Liver (tissue), 9 donors: ENCODE measurements around the gene NFIB. TPM values are rescaled to one million over a fixed set of nuclear protein-coding genes. Genes with fewer than 3 reads are reported as not detected.

Experiments
- DNase-seq: peaks from one replicate; pipeline ENCODE4 v3.0.0-alpha.2; 2017; ENCODE audit warnings: low spot score
- H3K27ac ChIP-seq, 2 donors: one replicate each; pipeline ENCODE4 v1.7.0; 2013; ENCODE audit warnings: inconsistent platforms in 2 of 2, low read length in 2 of 2, control low read depth in 1 of 2, low read depth in 1 of 2, mild to moderate bottlenecking in 1 of 2
- H3K27me3 ChIP-seq, 4 donors: one replicate each; pipeline versions ENCODE4 v1.6.1 to v1.7.0; 2013; ENCODE audit warnings: low read length in 3 of 4, inconsistent platforms in 1 of 4, mild to moderate bottlenecking in 1 of 4, moderate library complexity in 1 of 4; ENCODE audit not compliant: control insufficient read depth in 4 of 4, insufficient read depth in 4 of 4
- H3K36me3 ChIP-seq, 4 donors: one replicate each; pipeline versions ENCODE4 v1.6.1 to v1.7.0; 2013; ENCODE audit warnings: low read length in 3 of 4, mild to moderate bottlenecking in 3 of 4, low read depth in 1 of 4, moderate library complexity in 1 of 4; ENCODE audit not compliant: control insufficient read depth in 4 of 4, insufficient read depth in 3 of 4
- H3K4me1 ChIP-seq, 4 donors: one replicate each; pipeline versions ENCODE4 v1.6.1 to v1.7.0; 2013; ENCODE audit warnings: low read length in 3 of 4, mild to moderate bottlenecking in 3 of 4, moderate library complexity in 1 of 4; ENCODE audit not compliant: control insufficient read depth in 4 of 4, insufficient read depth in 4 of 4
- H3K4me3 ChIP-seq, 3 donors: one replicate each; pipeline versions ENCODE4 v1.6.1 to v1.7.0; 2013; ENCODE audit warnings: low read length in 3 of 3, control low read depth in 1 of 3, low read depth in 1 of 3, mild to moderate bottlenecking in 1 of 3
- H3K9ac ChIP-seq, 2 donors: one replicate each; pipeline ENCODE4 v1.7.0; 2013; ENCODE audit warnings: low read length in 2 of 2, mild to moderate bottlenecking in 2 of 2, moderate library complexity in 2 of 2, control low read depth in 1 of 2, low read depth in 1 of 2
- H3K9me3 ChIP-seq, 4 donors: one replicate each; pipeline versions ENCODE4 v1.6.1 to v1.7.0; 2013; ENCODE audit warnings: low read length in 3 of 4; ENCODE audit not compliant: control insufficient read depth in 4 of 4
- EGR1 ChIP-seq, 2 donors: IDR thresholded peaks; 2 replicates each; pipeline ENCODE4 v1.6.1; 2016 to 2018; ENCODE audit warnings: antibody characterized with exemption in 2 of 2, low read depth in 2 of 2
- FOXA1 ChIP-seq: IDR thresholded peaks from 2 replicates; pipeline ENCODE4 v1.6.1; 2016; ENCODE audit warnings: antibody characterized with exemption
- FOXA2 ChIP-seq: IDR thresholded peaks from 2 replicates; pipeline ENCODE4 v1.6.1; 2016; ENCODE audit warnings: antibody characterized with exemption
- GABPA ChIP-seq, 2 donors: IDR thresholded peaks in 1 of 2; conservative IDR thresholded peaks in 1 of 2; 2 replicates each; pipeline ENCODE4 v1.6.1; 2016; ENCODE audit warnings: antibody characterized with exemption in 2 of 2, mild to moderate bottlenecking in 1 of 2, moderate library complexity in 1 of 2
- HNF4A ChIP-seq, 2 donors: conservative IDR thresholded peaks; 2 replicates each; pipeline ENCODE4 v1.6.1; 2016; ENCODE audit warnings: antibody characterized with exemption in 2 of 2, mild to moderate bottlenecking in 2 of 2
- HNF4G ChIP-seq: IDR thresholded peaks from 2 replicates; pipeline ENCODE4 v1.6.1; 2016; ENCODE audit warnings: antibody characterized with exemption
- JUND ChIP-seq, 2 donors: IDR thresholded peaks; 2 replicates each; pipeline ENCODE4 v1.6.1; 2016; ENCODE audit warnings: antibody characterized with exemption in 2 of 2
- NR2F2 ChIP-seq: IDR thresholded peaks from 2 replicates; pipeline ENCODE4 v1.6.1; 2016; ENCODE audit warnings: antibody characterized with exemption
- RAD21 ChIP-seq, 2 donors: IDR thresholded peaks; 2 replicates each; pipeline ENCODE4 v1.6.1; 2016; ENCODE audit warnings: antibody characterized with exemption in 2 of 2, mild to moderate bottlenecking in 2 of 2
- REST ChIP-seq: IDR thresholded peaks from 2 replicates; pipeline ENCODE4 v1.6.1; 2016; ENCODE audit warnings: antibody characterized with exemption, mild to moderate bottlenecking
- RXRA ChIP-seq, 2 donors: IDR thresholded peaks; 2 replicates each; pipeline ENCODE4 v1.6.1; 2017 to 2018; ENCODE audit warnings: antibody characterized with exemption in 2 of 2, mild to moderate bottlenecking in 1 of 2
- SP1 ChIP-seq: IDR thresholded peaks from 2 replicates; pipeline ENCODE4 v1.6.1; 2018; ENCODE audit warnings: antibody characterized with exemption, mild to moderate bottlenecking
- YY1 ChIP-seq: IDR thresholded peaks from 2 replicates; pipeline ENCODE4 v1.6.1; 2016; ENCODE audit warnings: antibody characterized with exemption, mild to moderate bottlenecking
- WGBS: extraction: QIAGEN DNeasy Blood & Tissue Kit; methylation state at CpG from one replicate; pipeline ENCODE4 v1.1.7; 2013; 5-methylcytosine and 5-hydroxymethylcytosine counted together
- polyA plus RNA-seq, 2 donors: library from polyadenylated mRNA; stranded (reverse) in 1 of 2; unstranded in 1 of 2; fragments of 200-250 nt in 1 of 2; fragments of >200 nt in 1 of 2; fragmentation: Nextera tagmentation in 1 of 2; extraction: Ambion mirVana in 1 of 2; gene quantifications; one replicate each; pipeline versions ENCODE4 v1.2.1 to v1.2.3, GENCODE V29; 2013 to 2015
- total RNA-seq, 2 donors: library from RNA; depleted of rRNA; stranded (reverse); fragments of >200 nt; gene quantifications; one replicate each; pipeline ENCODE4 v1.2.3, GENCODE V29; 2014
- TF ChIP-seq, protein P1 (sequence below): IDR thresholded peaks from 2 replicates; pipeline ENCODE4 v1.6.1; 2016; ENCODE audit warnings: antibody characterized with exemption
- TF ChIP-seq, protein P2 (sequence below): IDR thresholded peaks from 2 replicates; pipeline ENCODE4 v1.6.1; 2016; ENCODE audit warnings: antibody characterized with exemption
- TF ChIP-seq, protein P3 (sequence below): fragments of 150-350 bp; IDR thresholded peaks from 2 replicates; pipeline ENCODE4 v1.5.1; 2017; ENCODE audit warnings: improper control_type of control experiment, low read depth, low read length; ENCODE audit not compliant: missing input control
- donor health status: healthy.
- donor health status: healthy.
- donor health status: healthy.
- donor health status: healthy.
- donor health status: healthy.

Gene NFIB
- total and polyA plus RNA-seq, 4 donors: 3.2 to 23.2 (median 8.0) TPM

GRCh38 chr9:14188538-14188937 is 125.4 kb downstream of the NFIB start:
- WGBS: 96% methylated on average over 3 of the region's 3 CpGs
- Histone ChIP-seq H3K4me3 (no peak overlapping the region), H3K27me3 (no peaks in the 10 kb centered on the region), H3K9me3 (no peaks in the 10 kb centered on the region), H3K4me1 (peaks cover 0 to 9% (median 4%) of the 10 kb centered on the region in 4 donors), H3K27ac (no peak overlapping the region), H3K9ac (no peak overlapping the region), H3K36me3 (no peaks in the 10 kb centered on the region)
- DNase-seq: no peak
- TF ChIP-seq, protein P1, sequence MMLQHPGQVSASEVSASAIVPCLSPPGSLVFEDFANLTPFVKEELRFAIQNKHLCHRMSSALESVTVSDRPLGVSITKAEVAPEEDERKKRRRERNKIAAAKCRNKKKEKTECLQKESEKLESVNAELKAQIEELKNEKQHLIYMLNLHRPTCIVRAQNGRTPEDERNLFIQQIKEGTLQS: no peak
- TF ChIP-seq RAD21 (IDR thresholded peaks at IDR 0.05): no peak
- TF ChIP-seq JUND (IDR thresholded peaks at IDR 0.05): no peak
- TF ChIP-seq HNF4G: no peak
- TF ChIP-seq FOXA1: no peak

DNA sequence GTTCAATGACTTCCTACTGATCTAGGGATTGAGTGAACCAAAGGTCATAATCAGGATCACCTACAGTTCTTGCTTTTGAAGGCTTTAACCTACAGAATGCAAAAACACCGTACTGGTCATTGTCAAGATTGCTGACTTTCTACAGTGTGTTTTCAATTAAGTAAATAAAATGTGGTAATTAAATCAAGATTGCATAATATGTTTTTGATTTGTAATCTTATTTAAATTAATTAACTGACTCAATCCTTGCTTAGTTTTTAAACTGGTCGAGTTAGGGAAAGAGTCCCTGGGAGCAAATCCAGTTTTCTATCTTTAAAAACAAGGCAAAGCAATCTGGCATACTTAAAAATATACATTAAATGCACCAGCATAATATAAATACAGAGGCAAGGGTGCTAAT is 125.9 kb downstream of the NFIB start:
- H3K9ac ChIP-seq: no peak overlapping the region
- no peaks in the 10 kb centered on the region for H3K27me3 ChIP-seq
- no peak overlapping the region for H3K4me3 ChIP-seq
- H3K27ac ChIP-seq: no peak overlapping the region
- H3K36me3 ChIP-seq: no peaks in the 10 kb centered on the region
- 49% methylated on average over 2 of the region's 2 CpGs for WGBS
- TF ChIP-seq JUND (IDR thresholded peaks at IDR 0.05): no peak
- TF ChIP-seq, protein P1: no peak
- no peak for TF ChIP-seq EGR1 (IDR thresholded peaks at IDR 0.05; ENCODE audit: low read depth in 2 of 2)
- TF ChIP-seq, protein P2, sequence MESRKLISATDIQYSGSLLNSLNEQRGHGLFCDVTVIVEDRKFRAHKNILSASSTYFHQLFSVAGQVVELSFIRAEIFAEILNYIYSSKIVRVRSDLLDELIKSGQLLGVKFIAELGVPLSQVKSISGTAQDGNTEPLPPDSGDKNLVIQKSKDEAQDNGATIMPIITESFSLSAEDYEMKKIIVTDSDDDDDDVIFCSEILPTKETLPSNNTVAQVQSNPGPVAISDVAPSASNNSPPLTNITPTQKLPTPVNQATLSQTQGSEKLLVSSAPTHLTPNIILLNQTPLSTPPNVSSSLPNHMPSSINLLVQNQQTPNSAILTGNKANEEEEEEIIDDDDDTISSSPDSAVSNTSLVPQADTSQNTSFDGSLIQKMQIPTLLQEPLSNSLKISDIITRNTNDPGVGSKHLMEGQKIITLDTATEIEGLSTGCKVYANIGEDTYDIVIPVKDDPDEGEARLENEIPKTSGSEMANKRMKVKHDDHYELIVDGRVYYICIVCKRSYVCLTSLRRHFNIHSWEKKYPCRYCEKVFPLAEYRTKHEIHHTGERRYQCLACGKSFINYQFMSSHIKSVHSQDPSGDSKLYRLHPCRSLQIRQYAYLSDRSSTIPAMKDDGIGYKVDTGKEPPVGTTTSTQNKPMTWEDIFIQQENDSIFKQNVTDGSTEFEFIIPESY: no peak
- TF ChIP-seq REST: no peak
- no peak for TF ChIP-seq GABPA (IDR thresholded peaks at IDR 0.05 in 1 of 2, conservative IDR thresholded peaks at IDR 0.05 in 1 of 2)
- no peak for TF ChIP-seq FOXA2
- TF ChIP-seq HNF4A (conservative IDR thresholded peaks at IDR 0.05): no peak
- no peak for TF ChIP-seq FOXA1
- no peak for TF ChIP-seq RXRA (IDR thresholded peaks at IDR 0.05)
- no peak for TF ChIP-seq NR2F2
- TF ChIP-seq, protein P3, sequence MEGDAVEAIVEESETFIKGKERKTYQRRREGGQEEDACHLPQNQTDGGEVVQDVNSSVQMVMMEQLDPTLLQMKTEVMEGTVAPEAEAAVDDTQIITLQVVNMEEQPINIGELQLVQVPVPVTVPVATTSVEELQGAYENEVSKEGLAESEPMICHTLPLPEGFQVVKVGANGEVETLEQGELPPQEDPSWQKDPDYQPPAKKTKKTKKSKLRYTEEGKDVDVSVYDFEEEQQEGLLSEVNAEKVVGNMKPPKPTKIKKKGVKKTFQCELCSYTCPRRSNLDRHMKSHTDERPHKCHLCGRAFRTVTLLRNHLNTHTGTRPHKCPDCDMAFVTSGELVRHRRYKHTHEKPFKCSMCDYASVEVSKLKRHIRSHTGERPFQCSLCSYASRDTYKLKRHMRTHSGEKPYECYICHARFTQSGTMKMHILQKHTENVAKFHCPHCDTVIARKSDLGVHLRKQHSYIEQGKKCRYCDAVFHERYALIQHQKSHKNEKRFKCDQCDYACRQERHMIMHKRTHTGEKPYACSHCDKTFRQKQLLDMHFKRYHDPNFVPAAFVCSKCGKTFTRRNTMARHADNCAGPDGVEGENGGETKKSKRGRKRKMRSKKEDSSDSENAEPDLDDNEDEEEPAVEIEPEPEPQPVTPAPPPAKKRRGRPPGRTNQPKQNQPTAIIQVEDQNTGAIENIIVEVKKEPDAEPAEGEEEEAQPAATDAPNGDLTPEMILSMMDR: no peak
- no peak for TF ChIP-seq SP1
- no peak for TF ChIP-seq YY1
- H3K9me3 ChIP-seq: no peaks in the 10 kb centered on the region
- no peak for DNase-seq
- H3K4me1 ChIP-seq: peaks cover 0 to 9% (median 4%) of the 10 kb centered on the region in 4 donors
